Epithelial cell of proximal tubule (primary cell): ENCODE data around the gene CKS1B. TPM values are rescaled to one million over a fixed set of nuclear protein-coding genes. Genes with fewer than 3 reads are reported as not detected.
A peak's percentile ranks its signal among the peaks of the same experiment; 100 is the strongest.

ENCODE experiments used
- DNase-seq: peaks from one replicate; pipeline ENCODE4 v3.0.0-alpha.2; 2011; ENCODE audit warnings: low read depth
- H3K4me3 ChIP-seq: 2 replicates; pipeline ENCODE4 v1.5.1; 2011; ENCODE audit warnings: low read depth, mild to moderate bottlenecking, low read length
- CTCF ChIP-seq: conservative IDR thresholded peaks from 2 replicates; pipeline ENCODE4 v1.5.1; 2012; ENCODE audit warnings: low read depth, mild to moderate bottlenecking, low read length
- total RNA-seq: library from RNA; depleted of rRNA; stranded (reverse); fragments of >200 nt; gene quantifications from 2 replicates; pipeline ENCODE4 v1.2.3, GENCODE V29; 2015

CKS1B gene
- total RNA-seq, 1 donor from 2014 or later: 358 TPM

- no peak for DNase-seq
- H3K4me3 ChIP-seq: no peak overlapping the region
- no peak for TF ChIP-seq CTCF
Observed at GRCh38 chr1:154951901-154952657, 22.4 kb upstream of the CKS1B start.

DNA sequence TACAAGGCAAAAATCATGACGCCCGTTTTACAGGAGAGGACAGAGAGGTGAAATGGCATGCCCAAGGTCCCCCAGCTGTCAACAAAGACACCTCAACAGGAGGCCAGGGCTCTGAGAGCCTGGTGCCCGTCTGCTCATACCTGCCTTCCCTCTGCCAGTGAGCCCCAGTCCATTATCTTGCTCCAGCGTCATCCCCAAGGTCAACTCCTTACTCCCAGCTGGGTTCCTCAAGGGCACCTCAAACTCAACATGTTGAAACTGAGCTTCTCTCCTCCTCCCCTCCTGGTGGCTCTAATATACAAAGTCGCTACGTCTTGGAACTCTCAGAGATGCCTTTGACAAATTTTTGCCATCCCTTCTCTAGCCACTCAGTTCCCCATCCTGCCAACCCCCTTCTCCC lies 21.8 kb upstream of the CKS1B start:
- no peak for TF ChIP-seq CTCF
- DNase-seq: no peak
- H3K4me3 ChIP-seq: no peak overlapping the region

DNA sequence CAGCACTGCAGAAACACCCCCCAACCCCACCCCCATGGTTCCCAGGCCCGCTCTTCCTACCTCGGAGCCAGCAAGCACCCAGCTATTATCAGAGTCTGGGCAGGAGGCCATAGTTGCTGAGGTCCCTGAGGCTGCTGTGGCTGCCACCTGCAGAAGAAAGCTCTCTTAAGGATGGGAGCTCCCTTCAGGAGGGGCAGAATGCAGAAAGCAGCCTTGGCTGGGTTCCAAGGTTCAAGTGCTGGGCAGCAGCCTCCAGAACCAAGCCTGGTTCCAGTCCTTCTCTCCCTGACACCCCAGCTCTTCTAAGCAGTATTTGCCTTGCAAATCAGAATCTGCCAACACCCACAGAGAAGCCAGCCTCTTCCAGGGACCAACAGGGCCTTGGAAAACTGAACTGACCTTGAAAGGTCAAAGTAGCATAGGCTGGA lies 20.9 kb upstream of the CKS1B start:
- TF ChIP-seq CTCF: no peak
- no peak overlapping the region for H3K4me3 ChIP-seq
- no peak for DNase-seq

DNA sequence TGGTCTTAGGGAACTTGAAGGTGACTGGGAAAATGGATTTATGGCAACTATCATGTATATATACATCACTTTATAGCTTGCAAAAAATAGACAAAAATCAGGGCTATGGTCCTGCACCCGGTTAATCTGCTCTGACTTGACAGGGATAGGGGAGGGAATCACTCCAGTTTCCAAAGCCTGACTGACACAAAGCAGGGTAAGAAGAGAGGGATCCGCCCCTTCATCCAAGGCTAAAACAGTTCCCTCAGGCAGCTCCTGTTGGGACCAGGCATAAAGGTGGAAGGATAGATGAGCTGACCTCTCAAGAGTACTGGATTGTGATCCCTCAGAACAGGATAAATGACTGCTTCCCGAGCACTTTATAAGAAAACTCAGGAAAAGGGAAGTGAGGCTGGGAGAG lies 19.9 kb upstream of the CKS1B start:
- DNase-seq: no peak
- no peak for TF ChIP-seq CTCF
- no peak overlapping the region for H3K4me3 ChIP-seq

- H3K4me3 ChIP-seq: peak overlapping the region; percentile 69
- no peak for TF ChIP-seq CTCF
- DNase-seq: no peak
Observed at GRCh38 chr1:154955039-154955717, 19.3 kb upstream of the CKS1B start.

GRCh38 chr1:154955718-154956543 lies 18.6 kb upstream of the CKS1B start, which contains the start of gene PBXIP1:
Gene PBXIP1, minus strand, starts transcription at chr1:154956099. Its CDS starts 2,378 bp downstream, at chr1:154953721.
- H3K4me3 ChIP-seq: peak within 1 kb of the TSS; percentile 69
- TF ChIP-seq CTCF: peak; percentile 52
- peak; percentile 76 for DNase-seq
